GM21423 (cell line): ENCODE results near the gene BLVRA.

Source experiments
- ATAC-seq: cut with Tn5 transposase; IDR thresholded peaks from one replicate; pipeline ENCODE4 v1.9.1; 2021; ENCODE audit warnings: mild to moderate bottlenecking, moderate library complexity; ENCODE audit not compliant: unreplicated experiment

The BLVRA gene

DNA sequence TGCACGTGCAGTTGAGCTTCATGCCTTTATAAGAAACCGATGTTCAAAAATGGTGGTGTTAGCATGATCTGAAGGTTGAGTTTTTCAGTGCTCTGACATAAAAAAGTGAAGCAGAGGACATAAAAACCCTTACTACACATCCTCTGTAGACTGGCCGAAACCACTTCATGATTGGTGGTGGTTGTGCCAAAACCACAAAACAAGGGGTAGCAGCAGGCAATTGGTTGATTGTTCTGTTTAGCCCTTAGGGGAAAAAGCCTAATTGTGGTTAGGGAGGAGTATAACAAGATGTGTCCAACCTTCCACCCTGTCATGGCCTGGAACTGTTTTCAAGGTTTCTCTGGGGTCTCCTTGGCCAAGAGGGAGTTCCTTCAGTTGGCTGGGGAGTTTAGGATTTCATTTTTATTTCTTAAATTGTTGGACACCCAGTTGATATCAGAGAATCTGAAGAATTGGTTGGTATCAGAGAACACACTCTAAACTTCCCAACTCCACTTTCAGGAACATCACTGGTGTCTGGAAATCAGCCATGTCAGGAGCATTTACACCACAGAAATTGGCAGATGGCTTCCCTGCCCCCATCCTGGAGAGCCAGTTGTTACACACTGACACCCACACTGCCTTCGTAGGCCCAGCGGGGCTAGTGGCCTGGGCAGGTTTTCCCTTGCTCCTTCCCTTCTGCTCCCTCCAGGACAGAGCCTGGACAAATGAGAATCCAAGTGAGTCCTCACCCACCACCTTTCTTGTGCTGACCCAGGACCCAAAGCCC, 92.1 kb downstream of the BLVRA start:
- ATAC-seq = peak; percentile 78

DNA sequence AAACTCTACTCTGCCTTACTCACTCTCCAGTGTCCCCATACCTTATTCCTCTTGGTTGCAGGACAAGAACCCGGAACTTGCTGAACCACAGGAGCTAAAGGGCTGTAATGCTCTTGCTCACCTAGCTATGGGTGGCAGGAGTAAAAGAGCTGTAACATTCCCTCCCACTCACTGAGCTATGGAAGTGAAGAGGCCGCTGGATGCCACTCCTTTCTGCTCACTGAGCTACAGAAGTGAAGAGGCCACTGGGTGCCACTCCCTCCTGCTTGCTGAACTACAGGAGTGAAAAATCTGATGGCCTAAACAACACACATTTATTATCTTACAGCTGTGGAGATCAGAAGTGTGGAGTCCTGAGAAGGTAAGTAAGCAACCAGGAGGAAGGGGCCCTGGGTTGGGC, 93.3 kb downstream of the BLVRA start:
- ATAC-seq = no peak

- ATAC-seq = no peak
These were observed 96.7 kb downstream of the BLVRA start for GRCh38 chr7:43855176-43855575.

GRCh38 chr7:43856316-43856715, 97.8 kb downstream of the BLVRA start:
- no peak for ATAC-seq
